ENCODE measurements around the gene THSD4. TPM values are rescaled to one million over a fixed set of nuclear protein-coding genes. Genes with fewer than 3 reads are reported as not detected.

The THSD4 gene
- polyA plus RNA-seq, 1 donor from 2014 or later = 0.46 TPM

DNA sequence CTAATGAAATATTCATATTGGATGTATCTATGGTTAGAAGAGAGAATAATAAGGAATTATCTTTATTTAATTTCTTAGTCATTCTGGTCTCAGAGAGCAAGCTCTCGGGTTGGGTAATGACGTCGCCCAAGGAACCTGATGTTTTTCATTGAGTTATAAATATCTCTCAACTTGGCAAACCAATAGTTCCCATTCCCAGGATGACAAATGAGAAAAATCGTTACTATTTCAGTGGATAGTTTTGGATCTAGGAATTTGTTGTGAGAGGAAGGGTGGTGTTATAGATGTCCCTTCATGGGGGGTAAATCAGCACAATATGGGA, 532.2 kb downstream of the THSD4 start:
- Histone ChIP-seq H3K27me3 (ENCODE audit: insufficient read depth, low read depth, low read length) (no peaks in the 10 kb centered on the region), H2AFZ (ENCODE audit: low read depth, low read length) (no peak overlapping the region), H3K9ac (ENCODE audit: low read length) (no peak overlapping the region), H3K4me2 (ENCODE audit: low read length) (no peak overlapping the region), H3K79me2 (replicated peaks; ENCODE audit: insufficient read depth, low read length) (no peaks in the 10 kb centered on the region), H3K27ac (ENCODE audit: low read length) (no peak overlapping the region), H3K9me2 (ENCODE audit: insufficient read depth, low read length) (no peaks in the 10 kb centered on the region), H4K20me1 (ENCODE audit: insufficient read depth) (no peaks in the 10 kb centered on the region), H3K4me3 (ENCODE audit: low read length) (no peak overlapping the region), H3F3A (ENCODE audit: insufficient read depth, low read length, poor library complexity, severe bottlenecking) (no peaks in the 10 kb centered on the region), H3K9me3 (ENCODE audit: low read length) (no peaks in the 10 kb centered on the region), H3K36me3 (ENCODE audit: insufficient read depth, low read length) (no peaks in the 10 kb centered on the region)
- TF ChIP-seq, protein P1, sequence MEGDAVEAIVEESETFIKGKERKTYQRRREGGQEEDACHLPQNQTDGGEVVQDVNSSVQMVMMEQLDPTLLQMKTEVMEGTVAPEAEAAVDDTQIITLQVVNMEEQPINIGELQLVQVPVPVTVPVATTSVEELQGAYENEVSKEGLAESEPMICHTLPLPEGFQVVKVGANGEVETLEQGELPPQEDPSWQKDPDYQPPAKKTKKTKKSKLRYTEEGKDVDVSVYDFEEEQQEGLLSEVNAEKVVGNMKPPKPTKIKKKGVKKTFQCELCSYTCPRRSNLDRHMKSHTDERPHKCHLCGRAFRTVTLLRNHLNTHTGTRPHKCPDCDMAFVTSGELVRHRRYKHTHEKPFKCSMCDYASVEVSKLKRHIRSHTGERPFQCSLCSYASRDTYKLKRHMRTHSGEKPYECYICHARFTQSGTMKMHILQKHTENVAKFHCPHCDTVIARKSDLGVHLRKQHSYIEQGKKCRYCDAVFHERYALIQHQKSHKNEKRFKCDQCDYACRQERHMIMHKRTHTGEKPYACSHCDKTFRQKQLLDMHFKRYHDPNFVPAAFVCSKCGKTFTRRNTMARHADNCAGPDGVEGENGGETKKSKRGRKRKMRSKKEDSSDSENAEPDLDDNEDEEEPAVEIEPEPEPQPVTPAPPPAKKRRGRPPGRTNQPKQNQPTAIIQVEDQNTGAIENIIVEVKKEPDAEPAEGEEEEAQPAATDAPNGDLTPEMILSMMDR (IDR thresholded peaks at IDR 0.05; ENCODE audit: poor library complexity, severe bottlenecking) = no peak
- no peak for TF ChIP-seq EP300 (conservative IDR thresholded peaks at IDR 0.05; ENCODE audit: poor library complexity, severe bottlenecking)
- no peak for TF ChIP-seq SMC3 (conservative IDR thresholded peaks at IDR 0.05; ENCODE audit: poor library complexity)
- TF ChIP-seq TAF1 (IDR thresholded peaks at IDR 0.05; ENCODE audit: low read depth) = no peak
- TF ChIP-seq MXI1 (conservative IDR thresholded peaks at IDR 0.05; ENCODE audit: poor library complexity, severe bottlenecking) = no peak
- no peak for TF ChIP-seq RAD21 (conservative IDR thresholded peaks at IDR 0.05)
- TF ChIP-seq, protein P2, sequence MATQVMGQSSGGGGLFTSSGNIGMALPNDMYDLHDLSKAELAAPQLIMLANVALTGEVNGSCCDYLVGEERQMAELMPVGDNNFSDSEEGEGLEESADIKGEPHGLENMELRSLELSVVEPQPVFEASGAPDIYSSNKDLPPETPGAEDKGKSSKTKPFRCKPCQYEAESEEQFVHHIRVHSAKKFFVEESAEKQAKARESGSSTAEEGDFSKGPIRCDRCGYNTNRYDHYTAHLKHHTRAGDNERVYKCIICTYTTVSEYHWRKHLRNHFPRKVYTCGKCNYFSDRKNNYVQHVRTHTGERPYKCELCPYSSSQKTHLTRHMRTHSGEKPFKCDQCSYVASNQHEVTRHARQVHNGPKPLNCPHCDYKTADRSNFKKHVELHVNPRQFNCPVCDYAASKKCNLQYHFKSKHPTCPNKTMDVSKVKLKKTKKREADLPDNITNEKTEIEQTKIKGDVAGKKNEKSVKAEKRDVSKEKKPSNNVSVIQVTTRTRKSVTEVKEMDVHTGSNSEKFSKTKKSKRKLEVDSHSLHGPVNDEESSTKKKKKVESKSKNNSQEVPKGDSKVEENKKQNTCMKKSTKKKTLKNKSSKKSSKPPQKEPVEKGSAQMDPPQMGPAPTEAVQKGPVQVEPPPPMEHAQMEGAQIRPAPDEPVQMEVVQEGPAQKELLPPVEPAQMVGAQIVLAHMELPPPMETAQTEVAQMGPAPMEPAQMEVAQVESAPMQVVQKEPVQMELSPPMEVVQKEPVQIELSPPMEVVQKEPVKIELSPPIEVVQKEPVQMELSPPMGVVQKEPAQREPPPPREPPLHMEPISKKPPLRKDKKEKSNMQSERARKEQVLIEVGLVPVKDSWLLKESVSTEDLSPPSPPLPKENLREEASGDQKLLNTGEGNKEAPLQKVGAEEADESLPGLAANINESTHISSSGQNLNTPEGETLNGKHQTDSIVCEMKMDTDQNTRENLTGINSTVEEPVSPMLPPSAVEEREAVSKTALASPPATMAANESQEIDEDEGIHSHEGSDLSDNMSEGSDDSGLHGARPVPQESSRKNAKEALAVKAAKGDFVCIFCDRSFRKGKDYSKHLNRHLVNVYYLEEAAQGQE (IDR thresholded peaks at IDR 0.05; ENCODE audit: borderline replicate concordance) = no peak
- no peak for TF ChIP-seq EZH2 (IDR thresholded peaks at IDR 0.05; ENCODE audit: borderline replicate concordance, insufficient read depth, low read length, poor library complexity, severe bottlenecking)
- no peak for TF ChIP-seq POLR2AphosphoS5 (IDR thresholded peaks at IDR 0.05)

DNA sequence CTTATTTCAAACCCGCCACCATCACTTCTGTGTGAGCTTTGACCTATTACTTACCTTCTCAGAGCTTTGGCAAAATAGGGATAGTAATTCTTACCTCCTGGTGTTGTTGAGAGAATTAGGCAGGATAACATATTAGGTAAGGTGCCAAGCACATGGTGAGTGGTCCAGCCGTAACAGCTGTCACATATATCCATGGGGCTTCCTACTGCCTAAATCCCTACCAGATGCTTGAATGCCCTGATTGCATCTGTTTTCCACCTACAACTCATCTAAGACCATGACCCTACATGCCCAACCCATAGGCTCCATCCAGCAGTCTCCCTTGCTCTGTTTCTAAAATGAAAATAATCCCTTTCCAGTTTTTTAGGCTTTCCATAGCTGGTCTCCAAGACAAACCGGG, 532.8 kb downstream of the THSD4 start:
- H3K36me3 ChIP-seq (ENCODE audit: insufficient read depth, low read length) = no peaks in the 10 kb centered on the region
- no peak overlapping the region for H2AFZ ChIP-seq (ENCODE audit: low read depth, low read length)
- H4K20me1 ChIP-seq (ENCODE audit: insufficient read depth) = no peaks in the 10 kb centered on the region
- no peaks in the 10 kb centered on the region for H3F3A ChIP-seq (ENCODE audit: insufficient read depth, low read length, poor library complexity, severe bottlenecking)
- no peaks in the 10 kb centered on the region for H3K79me2 ChIP-seq (replicated peaks; ENCODE audit: insufficient read depth, low read length)
- H3K9me3 ChIP-seq (ENCODE audit: low read length) = no peaks in the 10 kb centered on the region
- H3K9ac ChIP-seq (ENCODE audit: low read length) = no peak overlapping the region
- no peak overlapping the region for H3K4me3 ChIP-seq (ENCODE audit: low read length)
- no peak for TF ChIP-seq MXI1 (conservative IDR thresholded peaks at IDR 0.05; ENCODE audit: poor library complexity, severe bottlenecking)
- TF ChIP-seq SMC3 (conservative IDR thresholded peaks at IDR 0.05; ENCODE audit: poor library complexity) = no peak
- TF ChIP-seq, protein P1 (IDR thresholded peaks at IDR 0.05; ENCODE audit: poor library complexity, severe bottlenecking) = no peak
- no peak for TF ChIP-seq RAD21 (conservative IDR thresholded peaks at IDR 0.05)
- TF ChIP-seq TAF1 (IDR thresholded peaks at IDR 0.05; ENCODE audit: low read depth) = no peak
- TF ChIP-seq, protein P2 (IDR thresholded peaks at IDR 0.05; ENCODE audit: borderline replicate concordance) = no peak
- TF ChIP-seq POLR2AphosphoS5 (IDR thresholded peaks at IDR 0.05) = no peak
- TF ChIP-seq EP300 (conservative IDR thresholded peaks at IDR 0.05; ENCODE audit: poor library complexity, severe bottlenecking) = no peak
- no peak for TF ChIP-seq EZH2 (IDR thresholded peaks at IDR 0.05; ENCODE audit: borderline replicate concordance, insufficient read depth, low read length, poor library complexity, severe bottlenecking)
- no peaks in the 10 kb centered on the region for H3K27me3 ChIP-seq (ENCODE audit: insufficient read depth, low read depth, low read length)
- H3K9me2 ChIP-seq (ENCODE audit: insufficient read depth, low read length) = no peaks in the 10 kb centered on the region
- no peak overlapping the region for H3K27ac ChIP-seq (ENCODE audit: low read length)
- no peak overlapping the region for H3K4me2 ChIP-seq (ENCODE audit: low read length)

All from neural cell (in vitro differentiated cells).